HCT116 (cell line): ENCODE measurements around the gene MAGEB2. TPM values are rescaled to one million over a fixed set of nuclear protein-coding genes. Genes with fewer than 3 reads are reported as not detected.

Source experiments
- ATAC-seq: fragments of 200-7000 bp; cut with Tn5 transposase; 2 replicates; pipeline ENCODE4 v1.9.1; 2020; ENCODE audit warnings: mild to moderate bottlenecking, moderate library complexity
- BruUV-seq: library from RNA; stranded (reverse); fragments of 400-500 nt; replicated peaks from 2 replicates; lab custom pipeline; 2021; lab: Mats Ljungman, UMichigan
- CTCF ChIA-PET: fragments of 300-600 bp; sonication (Branson Sonifier 250); formaldehyde crosslinking; loops from one replicate; lab custom pipeline; 2021; ENCODE audit warnings: antibody characterized with exemption; lab: Charles Lee
- POLR2A ChIA-PET: fragments of 300-600, 350-600 bp; sonication (Branson Sonifier 250); formaldehyde crosslinking; loops from one replicate; lab custom pipeline; 2021; ENCODE audit warnings: antibody characterized with exemption; lab: Charles Lee
- RAD21 ChIA-PET, 2 experiments: fragments of 300-600 bp; sonication (Branson Sonifier 250); formaldehyde crosslinking; loops; one replicate each; lab custom pipeline; 2023; ENCODE audit warnings: low total read pairs in 2 of 2; ENCODE audit not compliant: uncharacterized antibody in 2 of 2, unreplicated experiment in 2 of 2, low non-redundant PET in 1 of 2; lab: Charles Lee
- DNase-seq: peaks from one replicate; pipeline ENCODE4 v3.0.0-alpha.2; 2010; ENCODE audit warnings: low read depth, low spot score
- H2AFZ ChIP-seq: fragments of 200-600 bp; shearing (Covaris generic), sonication (generic); 2 replicates; pipeline ENCODE4 v1.6.1; 2017; ENCODE audit warnings: low read depth, mixed run types, mixed read lengths, antibody characterized with exemption, low read length; ENCODE audit not compliant: poor library complexity, severe bottlenecking
- H3K27ac ChIP-seq: 2 replicates; pipeline ENCODE4 v1.5.1; 2012; ENCODE audit warnings: low read depth, low read length
- H3K27me3 ChIP-seq: fragments of 200-600 bp; sonication (generic); 2 replicates; pipeline ENCODE4 v1.6.1; 2016; ENCODE audit warnings: mixed run types, low read length, mixed read lengths; ENCODE audit not compliant: insufficient read depth
- H3K36me3 ChIP-seq, 2 experiments: fragments of 200-500 bp in 1 of 2; fragments of 200-600 bp in 1 of 2; sonication (Bioruptor generic) in 1 of 2; sonication (generic) in 1 of 2; 2 replicates each; pipeline versions ENCODE4 v1.5.1 to v1.6.1; 2014 to 2016; ENCODE audit warnings: low read length in 2 of 2, inconsistent platforms in 1 of 2, mixed read lengths in 1 of 2, mixed run types in 1 of 2; ENCODE audit not compliant: insufficient read depth in 2 of 2, control insufficient read depth in 1 of 2
- H3K4me1 ChIP-seq, 2 experiments: fragments of 200-600 bp in 1 of 2; sonication (generic) in 1 of 2; 2 replicates each; pipeline versions ENCODE4 v1.5.1 to v1.6.1; 2012 to 2017; ENCODE audit warnings: low read length in 2 of 2, inconsistent platforms in 1 of 2, mild to moderate bottlenecking in 1 of 2, mixed read lengths in 1 of 2, mixed run types in 1 of 2, moderate library complexity in 1 of 2; ENCODE audit not compliant: insufficient read depth in 2 of 2, control insufficient read depth in 1 of 2
- H3K4me2 ChIP-seq: fragments of 200-600 bp; sonication (generic); 2 replicates; pipeline ENCODE4 v1.6.1; 2017; ENCODE audit warnings: mixed run types, low read length, mixed read lengths
- H3K4me3 ChIP-seq, 2 experiments: fragments of 200-600 bp in 1 of 2; sonication (generic) in 1 of 2; replicated peaks in 1 of 2; 2 replicates each; pipeline ENCODE4 v1.5.1; 2011 to 2016; ENCODE audit warnings: low read length in 2 of 2, control low read depth in 1 of 2, low read depth in 1 of 2, mild to moderate bottlenecking in 1 of 2, mixed read lengths in 1 of 2, mixed run types in 1 of 2
- H3K79me2 ChIP-seq: fragments of 200-600 bp; sonication (generic); 2 replicates; pipeline ENCODE4 v1.6.1; 2017; ENCODE audit warnings: mild to moderate bottlenecking, mixed run types, low read length, moderate library complexity, mixed read lengths; ENCODE audit not compliant: insufficient read depth
- H3K9ac ChIP-seq: fragments of 200-600 bp; sonication (generic); 2 replicates; pipeline ENCODE4 v1.6.1; 2016; ENCODE audit warnings: low read length, mixed read lengths
- H3K9me2 ChIP-seq: fragments of 200-600 bp; sonication (generic), shearing (Covaris generic); 2 replicates; pipeline ENCODE4 v1.6.1; 2017; ENCODE audit warnings: mixed run types, mild to moderate bottlenecking, moderate library complexity; ENCODE audit not compliant: insufficient read depth
- H3K9me3 ChIP-seq, 2 experiments: fragments of 200-500 bp in 1 of 2; fragments of 200-600 bp in 1 of 2; sonication (Bioruptor generic) in 1 of 2; sonication (generic) in 1 of 2; 2 replicates each; pipeline ENCODE4 v1.6.1; 2014 to 2017; ENCODE audit warnings: low read length in 2 of 2, mixed read lengths in 2 of 2, inconsistent platforms in 1 of 2, low read depth in 1 of 2, mild to moderate bottlenecking in 1 of 2, mixed run types in 1 of 2, moderate library complexity in 1 of 2; ENCODE audit not compliant: control insufficient read depth in 1 of 2, insufficient read depth in 1 of 2
- H4K20me1 ChIP-seq: fragments of 200-600 bp; sonication (generic), shearing (Covaris generic); 2 replicates; pipeline ENCODE4 v1.6.1; 2017; ENCODE audit warnings: mixed run types, mild to moderate bottlenecking, moderate library complexity; ENCODE audit not compliant: insufficient read depth
- SIN3A ChIP-seq: IDR thresholded peaks from 2 replicates; pipeline ENCODE4 v1.6.1; 2012; ENCODE audit warnings: low read depth
- TCF7L2 ChIP-seq: IDR thresholded peaks from 2 replicates; pipeline ENCODE4 v1.7.0; 2011; ENCODE audit warnings: borderline replicate concordance, inconsistent platforms; ENCODE audit not compliant: insufficient read depth, insufficient read length; ENCODE audit errors: extremely low read depth
- intact Hi-C: fragments of 100-400 bp; cut with micrococcal nuclease; formaldehyde crosslinking; loops from 2 replicates; pipeline ENCODE4 v1.10.0; 2022
- total RNA-seq: library from RNA; stranded (reverse); gene quantifications from one replicate; pipeline ENCODE4 v1.2.1, GENCODE V29; 2021; ENCODE audit not compliant: unreplicated experiment
- TF ChIP-seq, protein P1 (sequence below), 3 experiments: fragments of 200-600 bp in 1 of 3; sonication (generic) in 1 of 3; IDR thresholded peaks in 2 of 3; conservative IDR thresholded peaks in 1 of 3; 2 replicates each; pipeline ENCODE4 v1.5.1; 2012 to 2017; ENCODE audit warnings: low read depth in 2 of 3, low read length in 2 of 3, antibody characterized with exemption in 1 of 3, borderline replicate concordance in 1 of 3, control low read depth in 1 of 3, mild to moderate bottlenecking in 1 of 3, mixed read lengths in 1 of 3, mixed run types in 1 of 3, moderate library complexity in 1 of 3; ENCODE audit not compliant: insufficient read depth in 1 of 3

MAGEB2 gene
- total RNA-seq, 1 experiment from 2014 or later, result 138 TPM

DNA sequence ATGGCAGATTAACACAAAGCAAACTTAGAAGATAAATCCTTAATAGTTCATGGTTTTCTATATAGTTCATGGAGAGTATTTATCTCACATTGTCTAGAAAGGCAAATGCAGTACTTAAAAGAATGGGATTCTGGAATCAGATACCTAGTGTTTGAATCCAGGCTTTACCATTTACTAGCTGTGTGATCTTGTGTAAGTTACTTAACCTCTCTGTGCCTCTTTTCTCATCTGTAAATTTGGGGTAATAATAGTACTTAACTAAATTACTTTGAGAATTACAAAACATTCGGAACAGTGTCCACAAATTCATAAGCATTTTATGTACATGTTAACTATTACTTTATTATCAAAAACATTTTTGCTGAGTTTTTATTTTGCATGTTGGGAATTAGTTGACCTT is 47.4 kb downstream of the MAGEB2 start:
- ATAC-seq (no peak), DNase-seq (no peak)
- no peak overlapping the region for H3K9ac ChIP-seq
- H3K9me3 ChIP-seq, result no peaks in the 10 kb centered on the region
- no peaks in the 10 kb centered on the region for H3K36me3 ChIP-seq
- ChIA-PET RAD21 (no interaction called here), POLR2A (no interaction called here), CTCF (no interaction called here)
- no peak overlapping the region for H3K4me3 ChIP-seq
- no peaks in the 10 kb centered on the region for H4K20me1 ChIP-seq
- H3K27me3 ChIP-seq, result no peaks in the 10 kb centered on the region
- H3K4me2 ChIP-seq, result no peak overlapping the region
- no peaks in the 10 kb centered on the region for H3K79me2 ChIP-seq
- no peak overlapping the region for H3K27ac ChIP-seq
- TF ChIP-seq TCF7L2 (no peak), SIN3A (no peak)
- TF ChIP-seq, protein P1, sequence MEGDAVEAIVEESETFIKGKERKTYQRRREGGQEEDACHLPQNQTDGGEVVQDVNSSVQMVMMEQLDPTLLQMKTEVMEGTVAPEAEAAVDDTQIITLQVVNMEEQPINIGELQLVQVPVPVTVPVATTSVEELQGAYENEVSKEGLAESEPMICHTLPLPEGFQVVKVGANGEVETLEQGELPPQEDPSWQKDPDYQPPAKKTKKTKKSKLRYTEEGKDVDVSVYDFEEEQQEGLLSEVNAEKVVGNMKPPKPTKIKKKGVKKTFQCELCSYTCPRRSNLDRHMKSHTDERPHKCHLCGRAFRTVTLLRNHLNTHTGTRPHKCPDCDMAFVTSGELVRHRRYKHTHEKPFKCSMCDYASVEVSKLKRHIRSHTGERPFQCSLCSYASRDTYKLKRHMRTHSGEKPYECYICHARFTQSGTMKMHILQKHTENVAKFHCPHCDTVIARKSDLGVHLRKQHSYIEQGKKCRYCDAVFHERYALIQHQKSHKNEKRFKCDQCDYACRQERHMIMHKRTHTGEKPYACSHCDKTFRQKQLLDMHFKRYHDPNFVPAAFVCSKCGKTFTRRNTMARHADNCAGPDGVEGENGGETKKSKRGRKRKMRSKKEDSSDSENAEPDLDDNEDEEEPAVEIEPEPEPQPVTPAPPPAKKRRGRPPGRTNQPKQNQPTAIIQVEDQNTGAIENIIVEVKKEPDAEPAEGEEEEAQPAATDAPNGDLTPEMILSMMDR (IDR thresholded peaks at IDR 0.05 in 2 of 3, conservative IDR thresholded peaks at IDR 0.05 in 1 of 3; ENCODE audit: borderline replicate concordance in 1 of 3, insufficient read depth in 1 of 3, low read depth in 2 of 3, low read length in 2 of 3), result no peak
- no peaks in the 10 kb centered on the region for H3K9me2 ChIP-seq
- intact Hi-C loops, result no loop called here
- no TSS peak for BruUV-seq
- no peak overlapping the region for H2AFZ ChIP-seq
- no peaks in the 10 kb centered on the region for H3K4me1 ChIP-seq

Other genes starting within 250 kb of the MAGEB2 start
- gene MAGEB3, start 15.1 kb downstream of the MAGEB2 start, total RNA-seq, result not detected
- gene MAGEB4, start 26.4 kb downstream of the MAGEB2 start, total RNA-seq, result not detected
- 0.69 TPM for gene MAGEB1, start 31.6 kb downstream of the MAGEB2 start, total RNA-seq
- not detected for gene NR0B1, start 93.8 kb downstream of the MAGEB2 start, total RNA-seq